H1 (cell line): ENCODE results near the gene RXFP1. TPM values are rescaled to one million over a fixed set of nuclear protein-coding genes. Genes with fewer than 3 reads are reported as not detected.

Experiments
- BCL11A ChIP-seq, 2 experiments: IDR thresholded peaks; one replicate each; pipeline ENCODE4 v1.6.1; 2011; ENCODE audit warnings: low read depth in 2 of 2, low read length in 2 of 2, mild to moderate bottlenecking in 2 of 2
- CTBP2 ChIP-seq: IDR thresholded peaks from 2 replicates; pipeline ENCODE4 v1.7.0; 2011; ENCODE audit warnings: borderline replicate concordance, mild to moderate bottlenecking, moderate library complexity, mixed read lengths, low read length; ENCODE audit not compliant: insufficient read depth, insufficient read length
- HDAC2 ChIP-seq, 2 experiments: fragments of 300-600 bp in 1 of 2; sonication (generic) in 1 of 2; IDR thresholded peaks; 2 replicates each; pipeline ENCODE4 v1.6.1; 2011 to 2012; ENCODE audit warnings: low read depth in 2 of 2, low read length in 2 of 2, mild to moderate bottlenecking in 2 of 2, moderate library complexity in 2 of 2, borderline replicate concordance in 1 of 2, inconsistent platforms in 1 of 2
- MAX ChIP-seq: IDR thresholded peaks from 2 replicates; pipeline ENCODE4 v1.6.1; 2012; ENCODE audit warnings: inconsistent platforms
- POLR2AphosphoS5 ChIP-seq: IDR thresholded peaks from 2 replicates; pipeline ENCODE4 v1.6.1; 2011; ENCODE audit warnings: low read depth, low read length
- RBBP5 ChIP-seq: IDR thresholded peaks from 2 replicates; pipeline ENCODE4 v1.7.1; 2012; ENCODE audit warnings: low read depth, mild to moderate bottlenecking, inconsistent platforms, low read length, moderate library complexity, borderline replicate concordance
- RNF2 ChIP-seq: fragments of 200-900, 300-1000 bp; sonication (generic); IDR thresholded peaks from 2 replicates; pipeline ENCODE4 v1.7.1; 2016; ENCODE audit warnings: borderline replicate concordance, low read depth, mild to moderate bottlenecking, antibody characterized with exemption, low read length; ENCODE audit not compliant: poor library complexity, severe bottlenecking; ENCODE audit errors: missing control alignments
- SP2 ChIP-seq: IDR thresholded peaks from 2 replicates; pipeline ENCODE4 v1.6.1; 2012; ENCODE audit warnings: mild to moderate bottlenecking, low read length, inconsistent platforms
- SUZ12 ChIP-seq: fragments of 200-600 bp; sonication (generic); IDR thresholded peaks from 2 replicates; pipeline ENCODE4 v1.6.1; 2012; ENCODE audit warnings: mild to moderate bottlenecking, inconsistent platforms, low read length, moderate library complexity, mixed read lengths
- TBP ChIP-seq: IDR thresholded peaks from 2 replicates; pipeline ENCODE4 v1.6.1; 2011; ENCODE audit warnings: low read depth, low read length, improper control_type of control experiment
- polyA plus RNA-seq, 7 experiments: library from polyadenylated mRNA; depleted of rRNA in 3 of 7; stranded (reverse) in 5 of 7; unstranded in 2 of 7; fragments of >200 nt in 5 of 7; fragments of 200-250 nt in 2 of 7; gene quantifications; 1 replicate in 5 of 7; 2 replicates in 1 of 7; 4 replicates in 1 of 7; pipeline versions ENCODE4 v1.2.1 to v1.2.3, GENCODE V29; 2011 to 2013; ENCODE audit warnings: missing spikeins in 2 of 7, mixed read lengths in 2 of 7
- total RNA-seq: library from RNA; stranded (reverse); fragmentation: NEBNext Ultra II Directional; extraction: Animal tissue kit (Norgen Biotek cat#: 25700); gene quantifications from 2 replicates; pipeline ENCODE4 v1.2.1, GENCODE V29; 2021

RXFP1 gene
- total and polyA plus RNA-seq, 2 of the 8 experiments (the other 6 are each of a cell fraction or from before 2014, with no cell fraction given) = 0.14 to 0.56 TPM

- TF ChIP-seq SUZ12 (no peak), TBP (no peak), HDAC2 (IDR thresholded peaks at IDR 0.05; ENCODE audit: borderline replicate concordance in 1 of 2, low read depth in 2 of 2, low read length in 2 of 2) (no peak), BCL11A (IDR thresholded peaks at IDR 0.05; ENCODE audit: low read depth in 2 of 2, low read length in 2 of 2) (no peak), RBBP5 (no peak), RNF2 (no peak), CTBP2 (no peak), MAX (no peak), SP2 (no peak), POLR2AphosphoS5 (no peak)
These were observed 18.6 kb downstream of the RXFP1 start (continued) for GRCh38 chr4:158540125-158540907.
